Measurements from ENCODE around the gene ABCG4. TPM values are rescaled to one million over a fixed set of nuclear protein-coding genes. Genes with fewer than 3 reads are reported as not detected.

ABCG4 gene
- total RNA-seq, 4 donors from 2014 or later: not detected

DNA sequence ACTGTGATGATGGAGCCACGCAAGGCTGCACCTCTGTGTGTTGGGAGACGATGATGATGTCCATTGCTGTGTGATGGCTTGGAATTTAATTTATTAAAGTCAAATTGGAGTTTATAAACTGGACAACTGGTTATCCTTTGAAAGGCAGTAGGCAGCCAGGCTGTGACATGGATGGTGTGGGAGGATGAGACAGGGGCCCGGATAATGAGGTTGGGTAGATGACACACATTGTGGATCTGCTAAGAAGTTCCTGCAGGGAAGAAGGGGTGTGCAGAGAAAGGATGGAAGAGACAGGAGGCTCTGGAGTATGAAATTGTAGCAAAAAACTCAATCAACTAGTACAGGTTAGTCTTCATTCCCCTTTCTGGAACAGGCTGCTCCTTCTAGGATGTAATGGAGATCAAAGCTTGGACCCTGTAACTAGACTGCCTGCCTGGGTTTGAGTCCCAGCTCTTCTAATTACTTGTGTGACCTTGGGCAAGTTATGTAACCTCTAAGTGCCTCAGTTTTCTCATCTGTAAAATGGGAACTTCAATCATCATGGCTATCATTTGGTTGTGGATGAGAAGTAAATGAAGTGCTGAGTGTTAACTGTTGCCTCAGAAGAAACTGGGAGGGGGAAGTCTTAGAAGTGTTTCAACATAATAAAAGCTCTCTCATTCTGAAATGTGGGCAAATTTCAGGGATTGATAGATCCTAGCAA is 31.7 kb upstream of the ABCG4 start:
- no peak for TF ChIP-seq CTCF (IDR thresholded peaks at IDR 0.05; ENCODE audit: low read depth)

GRCh38 chr11:119118227-119118626 is 30.6 kb upstream of the ABCG4 start:
- no peak for TF ChIP-seq CTCF (IDR thresholded peaks at IDR 0.05; ENCODE audit: low read depth)

DNA sequence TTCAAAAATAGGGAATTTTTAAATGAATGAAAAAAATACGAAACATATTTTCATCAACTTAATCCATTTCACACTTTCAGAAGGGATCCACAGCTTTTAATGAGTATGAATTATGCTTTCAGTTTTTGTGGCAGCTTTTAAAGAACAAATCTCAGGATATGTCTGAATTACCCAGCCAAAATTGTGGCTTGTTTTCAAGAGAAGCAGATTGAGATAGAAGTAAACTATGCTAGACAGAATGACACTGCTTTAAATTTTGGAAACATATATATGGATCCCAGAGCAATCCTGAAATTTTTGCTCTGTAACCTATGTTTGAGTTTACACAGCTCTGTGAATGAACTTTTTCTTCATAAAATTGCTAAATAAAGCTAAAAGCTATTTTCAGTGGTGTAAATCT is 29.9 kb upstream of the ABCG4 start:
- no peak for TF ChIP-seq CTCF (IDR thresholded peaks at IDR 0.05; ENCODE audit: low read depth)

- no peak for TF ChIP-seq CTCF (IDR thresholded peaks at IDR 0.05; ENCODE audit: low read depth)
These were observed 28.2 kb upstream of the ABCG4 start for GRCh38 chr11:119120639-119121007.

- no peak for TF ChIP-seq CTCF (IDR thresholded peaks at IDR 0.05; ENCODE audit: low read depth)
These were observed 27.6 kb upstream of the ABCG4 start, which contains the start of gene HINFP for GRCh38 chr11:119121008-119121810. Gene HINFP, plus strand, starts transcription at chr11:119121580. Its CDS starts 5,365 bp downstream, at chr11:119126945.

- no peak for TF ChIP-seq CTCF (IDR thresholded peaks at IDR 0.05; ENCODE audit: low read depth)
These were observed 27.1 kb upstream of the ABCG4 start for GRCh38 chr11:119121811-119122124.

DNA sequence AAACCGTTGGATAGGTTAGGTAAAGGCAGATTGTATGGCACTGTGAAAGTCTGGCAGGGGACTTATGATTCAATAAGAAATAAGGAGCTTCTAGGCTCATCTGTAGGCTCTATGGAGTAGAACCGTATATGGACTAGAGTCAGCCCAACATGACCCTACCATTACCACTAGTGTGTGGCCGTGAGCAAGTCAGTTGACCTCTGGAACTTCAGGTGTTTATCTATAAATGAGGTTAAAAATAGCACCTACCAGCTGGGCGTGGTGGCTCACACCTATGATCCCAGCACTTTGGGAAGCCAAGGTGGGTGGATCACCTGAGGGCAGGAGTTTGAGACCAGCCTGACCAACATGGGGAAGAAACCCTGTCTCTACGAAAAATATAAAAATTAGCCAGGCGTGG is 23.0 kb upstream of the ABCG4 start:
- TF ChIP-seq CTCF (IDR thresholded peaks at IDR 0.05; ENCODE audit: low read depth): no peak
